DLD1 (cell line): ENCODE measurements around the gene CCDC197.

Experiments
- in situ Hi-C: cut with HindIII; loops from 2 replicates; pipeline ENCODE4 v1.10.0; 2017; ENCODE audit warnings: low sequenced_read_pairs

The CCDC197 gene

DNA sequence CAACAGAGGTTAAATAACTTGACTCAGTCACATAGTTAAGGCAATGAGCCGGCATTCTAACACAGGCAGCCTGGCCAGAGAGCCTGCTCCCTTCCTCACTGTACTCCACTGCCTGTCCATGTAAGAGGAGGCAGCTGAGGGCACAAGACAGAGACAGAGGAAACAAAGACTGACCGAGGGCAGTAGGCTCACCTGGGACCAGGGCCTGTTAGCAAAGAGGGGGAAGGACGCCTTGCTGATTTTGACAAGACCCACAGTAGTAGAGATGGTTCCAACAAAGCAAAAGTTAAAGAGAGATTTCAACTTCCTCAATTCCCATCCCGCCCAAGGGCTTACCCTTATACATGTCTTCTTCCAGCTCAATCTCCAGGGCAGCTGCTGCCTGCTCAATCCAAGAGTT, 55.6 kb downstream of the CCDC197 start:
- in situ Hi-C loops: no loop called here

DNA sequence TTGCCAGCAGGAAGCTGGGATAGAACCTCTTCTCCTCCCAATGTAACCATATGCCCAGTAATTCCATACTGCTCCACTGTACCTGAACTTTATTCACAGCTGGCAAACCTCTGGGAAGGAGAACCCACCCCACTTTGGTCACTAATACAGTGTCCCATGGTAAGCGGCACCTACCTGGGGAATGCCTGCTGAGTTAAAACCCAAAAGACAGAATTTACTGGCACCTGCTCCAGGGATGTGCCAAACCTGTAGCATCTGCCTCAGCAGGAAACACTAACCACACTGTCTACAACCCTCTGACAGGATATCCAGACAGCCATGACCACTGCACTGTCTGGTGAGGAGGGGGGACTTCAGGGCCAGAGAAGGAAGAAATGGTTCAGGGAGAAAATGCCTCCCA, 57.3 kb downstream of the CCDC197 start:
- in situ Hi-C loops: no loop called here

DNA sequence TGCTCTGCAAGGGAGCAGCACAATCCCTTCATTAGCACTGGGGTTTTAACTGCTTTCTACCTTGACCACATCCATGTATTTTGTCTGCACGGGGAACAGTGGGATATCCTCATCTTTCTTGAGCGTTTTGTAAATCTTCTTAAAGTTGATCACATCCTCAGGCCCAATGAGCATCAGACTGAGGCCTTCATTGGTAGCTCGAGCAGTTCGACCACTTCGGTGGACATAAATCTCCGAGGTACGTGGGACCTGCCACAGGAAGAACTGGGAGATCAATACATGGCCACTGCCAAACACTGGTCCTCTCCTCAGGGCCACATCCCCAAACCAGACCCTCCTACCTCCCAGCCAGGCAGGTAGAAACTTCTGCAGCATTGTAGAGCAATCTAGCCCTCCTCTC, 57.8 kb downstream of the CCDC197 start:
- in situ Hi-C loops: no loop called here

DNA sequence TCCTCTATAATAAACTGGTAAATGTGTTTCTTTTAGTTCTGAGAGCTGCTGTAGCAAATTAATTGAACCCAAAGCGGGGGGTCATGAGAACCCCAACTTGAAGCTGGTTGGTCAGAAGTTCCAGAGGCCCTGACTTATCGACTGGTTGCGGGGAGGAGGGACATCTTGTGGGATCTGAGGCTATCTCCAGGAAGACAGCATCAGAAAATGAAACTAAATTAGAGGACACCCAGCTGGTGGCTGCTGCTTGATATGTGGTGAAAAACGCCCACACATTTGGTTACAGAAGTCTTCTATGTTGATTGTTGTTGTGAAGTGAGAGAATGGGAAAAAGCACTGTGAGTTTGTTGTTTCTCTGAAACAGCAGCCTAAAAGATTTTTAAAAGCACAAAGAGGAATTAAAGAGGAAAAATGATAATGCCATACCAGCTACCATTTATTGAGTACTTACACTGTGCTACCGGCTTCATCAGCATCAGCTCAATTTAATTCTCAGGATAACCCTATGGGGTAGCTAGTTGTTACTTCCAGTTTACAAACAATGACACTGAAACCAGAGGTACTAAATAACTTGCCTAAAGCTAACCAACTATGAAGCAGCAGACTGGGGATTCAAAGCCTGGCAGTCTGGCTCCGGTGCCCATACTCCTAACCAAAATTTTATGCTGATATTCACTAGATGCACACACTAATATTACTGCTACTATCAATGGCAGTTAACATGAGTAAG, 59.6 kb downstream of the CCDC197 start:
- in situ Hi-C loops: no loop called here

DNA sequence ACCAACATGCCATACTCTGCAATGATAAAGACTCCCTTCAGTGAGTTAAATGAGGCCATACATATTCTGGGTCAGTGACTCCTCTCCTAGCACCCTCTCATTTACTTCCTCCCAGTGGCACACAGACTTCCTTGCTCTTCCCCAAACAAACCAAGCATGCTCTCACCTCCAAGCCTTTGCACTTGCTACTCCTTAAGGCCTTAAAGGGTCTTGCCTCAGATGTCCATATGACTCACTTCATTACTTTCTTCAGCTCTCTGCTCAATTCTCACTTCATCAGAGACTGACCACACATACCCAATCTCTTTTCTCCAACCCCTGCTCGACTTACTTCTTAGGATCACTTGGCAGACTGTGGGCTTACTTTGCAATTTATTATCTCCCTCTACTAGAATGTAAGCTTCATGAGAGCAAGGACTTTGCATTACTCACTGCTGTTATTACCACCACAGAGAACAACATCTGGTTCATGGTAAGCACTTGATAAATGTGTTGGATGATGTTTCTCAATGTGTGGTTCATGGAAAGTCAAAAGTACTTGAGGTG, 61.1 kb downstream of the CCDC197 start:
- in situ Hi-C loops: no loop called here
